ENCODE data around the gene DNAJC8.
A peak's percentile ranks its signal among the peaks of the same experiment; 100 is the strongest.

Gene DNAJC8

GRCh38 chr1:28232558-28233263, at the start of gene DNAJC8:
Gene DNAJC8 (minus strand): TSS chr1:28233029. CDS start chr1:28232998, 31 bp downstream.
- peak; percentile 91 for DNase-seq

- no peak for DNase-seq
Measured at GRCh38 chr1:28281608-28282425, 49.0 kb upstream of the DNAJC8 start.

GRCh38 chr1:28280977-28281381, 48.1 kb upstream of the DNAJC8 start:
- DNase-seq, result no peak

- DNase-seq, result no peak
Measured at GRCh38 chr1:28280501-28280900, 47.7 kb upstream of the DNAJC8 start.

- DNase-seq, result no peak
Measured at GRCh38 chr1:28279721-28280120, 46.9 kb upstream of the DNAJC8 start.

- DNase-seq, result no peak
Measured at GRCh38 chr1:28278763-28279162, 45.9 kb upstream of the DNAJC8 start.

GRCh38 chr1:28273216-28273860, 40.5 kb upstream of the DNAJC8 start:
- no peak for DNase-seq

- DNase-seq, result no peak
Measured at GRCh38 chr1:28272215-28272852, 39.5 kb upstream of the DNAJC8 start.

GRCh38 chr1:28269529-28269928, 36.7 kb upstream of the DNAJC8 start:
- DNase-seq, result no peak

- no peak for DNase-seq
Measured at GRCh38 chr1:28267633-28268032, 34.8 kb upstream of the DNAJC8 start.

GRCh38 chr1:28266920-28267322, 34.1 kb upstream of the DNAJC8 start:
- DNase-seq, result no peak

GRCh38 chr1:28265577-28265976, 32.7 kb upstream of the DNAJC8 start:
- DNase-seq, result no peak

- DNase-seq, result no peak
Measured at GRCh38 chr1:28264897-28265296, 32.1 kb upstream of the DNAJC8 start.

GRCh38 chr1:28260803-28261174, 28.0 kb upstream of the DNAJC8 start:
- no peak for DNase-seq

GRCh38 chr1:28259934-28260802, 27.3 kb upstream of the DNAJC8 start:
- DNase-seq, result peak; percentile 61

- peak; percentile 95 for DNase-seq
Measured at GRCh38 chr1:28259252-28259933, 26.6 kb upstream of the DNAJC8 start, which contains the start of gene SESN2. Gene SESN2 (plus strand): TSS chr1:28259518. CDS start chr1:28259848, 330 bp downstream.

GRCh38 chr1:28258628-28259251, 25.9 kb upstream of the DNAJC8 start:
- no peak for DNase-seq

GRCh38 chr1:28257736-28258135, 24.9 kb upstream of the DNAJC8 start:
- no peak for DNase-seq

- no peak for DNase-seq
Measured at GRCh38 chr1:28256197-28256827, 23.5 kb upstream of the DNAJC8 start.

- DNase-seq, result no peak
Measured at GRCh38 chr1:28249866-28250295, 17.1 kb upstream of the DNAJC8 start.
